GM12892 (cell line): ENCODE data around the gene COL13A1.

Experiments used
- POLR2A ChIP-seq: IDR thresholded peaks from 2 replicates; pipeline ENCODE4 v1.6.1; 2011; ENCODE audit warnings: low read depth, low read length, control low read depth
- POLR2AphosphoS5 ChIP-seq: IDR thresholded peaks from 2 replicates; pipeline ENCODE4 v1.6.1; 2011; ENCODE audit warnings: low read depth, low read length, control low read depth
- TAF1 ChIP-seq: IDR thresholded peaks from 2 replicates; pipeline ENCODE4 v1.6.1; 2011; ENCODE audit warnings: low read depth, mild to moderate bottlenecking, control low read depth, low read length, borderline replicate concordance

- TF ChIP-seq TAF1 (no peak), POLR2A (no peak), POLR2AphosphoS5 (no peak)
Measured at GRCh38 chr10:69820817-69821216, 19.1 kb downstream of the COL13A1 start.
